Activated CD4-positive, CD25-positive, alpha-beta regulatory T cell treated with anti-CD3 and anti-CD28 coated beads, Interleukin-2, amount 50 U/mL, for 16 hours (primary cell): Measurements from ENCODE around the gene MEX3D.

ENCODE experiments used
- DNase-seq: peaks from one replicate; pipeline ENCODE4 v3.0.0-alpha.2; 2020; ENCODE audit warnings: low read depth, low spot score

The MEX3D gene

DNA sequence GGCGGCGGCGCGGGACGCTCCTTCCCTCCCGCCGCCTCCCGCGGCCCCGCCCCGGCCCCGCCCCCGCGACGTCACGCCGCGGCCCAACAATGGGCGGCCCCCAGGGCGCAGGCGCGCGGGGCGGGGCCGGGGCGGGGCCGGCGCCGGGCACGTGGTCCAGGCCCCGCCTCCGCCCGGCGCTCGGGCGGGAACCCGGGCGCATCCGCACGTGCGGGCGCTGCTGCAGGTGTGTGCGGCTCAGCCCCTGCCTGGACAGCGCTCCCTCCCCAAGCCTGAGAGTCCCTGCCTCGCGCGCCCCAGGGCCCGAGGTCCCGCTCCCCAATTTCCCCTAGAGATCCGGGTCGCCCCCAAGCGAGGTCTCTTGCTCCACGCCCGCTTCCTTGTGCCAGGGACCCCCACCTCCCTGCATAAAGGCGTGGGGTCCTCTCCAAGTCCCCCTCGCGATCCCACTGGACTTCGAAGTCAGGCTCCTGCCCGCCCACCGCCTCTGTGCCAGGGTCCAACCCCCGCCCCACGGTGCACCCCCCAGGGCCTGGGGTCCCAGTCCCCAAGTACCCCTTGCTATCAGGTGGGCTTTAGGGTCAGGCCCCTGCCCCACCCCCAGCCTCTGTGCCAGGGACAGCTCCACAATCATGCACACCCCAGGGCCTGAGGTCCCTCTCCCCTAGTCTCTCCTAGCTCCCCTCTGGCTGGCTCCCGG, at the start of gene MEX3D:
Gene MEX3D (minus strand): TSS at position 6 of the 700 bp plus-strand sequence. CDS start 267 bp downstream, outside the sequence.
- DNase-seq, result peak; percentile 69

- DNase-seq, result no peak
Measured at GRCh38 chr19:1616875-1617274, 48.8 kb upstream of the MEX3D start.

DNA sequence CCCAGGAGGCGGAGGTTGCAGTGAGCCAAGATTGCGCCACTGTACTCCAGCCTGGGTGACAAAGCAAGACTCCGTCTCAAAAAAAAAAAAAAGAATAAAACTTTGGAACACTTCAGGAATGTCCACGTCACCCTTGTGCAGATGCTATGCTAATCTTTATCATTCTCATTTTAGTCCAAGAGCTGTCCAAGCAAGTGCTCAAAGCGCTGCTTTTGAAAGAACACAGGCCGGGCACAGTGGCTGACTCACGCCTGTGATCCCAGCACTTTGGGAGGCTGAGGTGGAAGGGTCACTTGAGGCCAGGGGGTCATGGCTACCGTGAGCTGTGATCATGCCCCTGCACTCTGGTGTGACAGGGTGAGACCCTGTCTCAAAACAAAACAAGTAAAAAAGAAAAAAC, 48.3 kb upstream of the MEX3D start:
- DNase-seq, result no peak

GRCh38 chr19:1615156-1615765, 47.1 kb upstream of the MEX3D start:
- DNase-seq, result no peak

DNA sequence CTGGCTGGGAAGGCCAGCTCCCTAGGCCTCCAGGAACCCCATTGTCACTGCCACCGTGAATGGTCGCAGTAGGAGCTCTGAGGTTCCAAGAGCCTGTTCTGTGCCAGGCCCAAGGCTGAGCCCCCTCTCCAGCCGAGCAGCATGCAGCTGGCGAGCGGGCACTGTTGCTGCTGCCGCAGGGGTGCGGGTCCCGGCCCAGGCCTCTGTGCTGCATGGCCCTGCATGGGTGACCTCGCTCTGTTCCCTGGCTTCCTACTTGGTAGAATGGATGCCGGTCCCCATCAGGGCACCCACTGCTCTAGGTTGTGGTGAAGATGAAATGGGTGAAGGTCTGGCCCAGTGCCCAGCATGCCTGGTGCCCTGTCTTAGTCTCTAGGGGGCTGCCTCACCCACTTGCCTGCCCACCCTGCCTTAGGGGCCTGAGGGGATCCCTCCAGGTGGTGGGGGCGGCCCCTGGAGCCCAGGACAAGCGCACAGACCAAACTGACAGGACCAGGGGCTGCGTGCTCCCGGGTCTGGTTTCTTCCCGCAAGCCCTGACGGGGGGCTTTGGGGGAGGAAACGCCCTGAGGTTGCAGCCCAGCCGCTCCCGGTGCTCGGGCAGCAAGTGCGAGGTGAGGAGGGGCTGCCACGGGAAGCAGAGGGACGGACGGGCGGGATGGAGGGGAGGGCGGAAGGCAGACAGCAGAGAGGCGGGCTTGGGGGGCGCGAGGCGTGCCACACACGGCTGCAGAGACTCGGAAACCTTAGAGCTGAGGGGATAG, 45.9 kb upstream of the MEX3D start:
- DNase-seq, result no peak

- DNase-seq, result no peak
Measured at GRCh38 chr19:1613146-1613545, 45.0 kb upstream of the MEX3D start.

GRCh38 chr19:1612114-1613086, 44.3 kb upstream of the MEX3D start:
- no peak for DNase-seq

DNA sequence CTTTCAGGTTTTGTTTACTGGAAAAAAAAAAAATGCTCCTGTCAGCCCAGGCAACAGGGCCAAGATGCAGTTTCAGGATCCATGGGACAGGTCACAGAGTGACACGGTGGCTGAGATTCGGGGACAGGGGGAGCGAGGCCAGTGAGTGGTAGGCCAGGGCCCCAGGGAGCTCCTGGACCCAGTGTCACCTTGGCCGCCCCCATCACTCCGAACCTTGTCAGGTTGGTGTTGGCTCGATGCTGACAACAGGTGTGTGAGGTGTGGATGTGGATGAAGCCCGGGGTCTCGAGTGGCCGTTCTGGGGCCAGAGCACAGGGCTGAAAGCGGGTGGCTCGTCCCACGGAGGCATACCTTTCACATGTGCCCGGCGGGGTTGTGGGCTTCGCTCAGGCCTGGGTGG, 43.2 kb upstream of the MEX3D start:
- no peak for DNase-seq

DNA sequence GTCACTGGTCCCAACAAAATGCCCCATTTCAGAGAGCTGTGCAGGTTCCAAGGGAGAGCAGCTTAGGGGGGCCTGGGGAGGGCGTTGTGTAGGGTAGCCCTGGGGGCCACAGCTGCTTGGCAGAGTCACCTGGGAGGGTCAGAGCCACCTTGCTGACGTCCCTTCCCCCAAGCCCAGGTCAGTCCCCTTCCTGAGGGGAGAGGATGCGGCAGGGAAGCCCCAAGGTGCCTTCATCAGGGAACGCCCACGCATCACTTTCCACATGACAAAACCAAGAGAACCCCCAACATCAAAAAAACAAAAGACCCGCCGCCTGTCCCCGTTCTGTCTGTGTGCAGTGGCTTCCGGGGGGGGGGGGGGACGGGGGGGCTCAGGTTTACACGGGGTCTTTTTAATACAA, 42.5 kb upstream of the MEX3D start:
- no peak for DNase-seq

GRCh38 chr19:1609680-1610474, 41.8 kb upstream of the MEX3D start:
- no peak for DNase-seq

- no peak for DNase-seq
Measured at GRCh38 chr19:1609103-1609396, 40.9 kb upstream of the MEX3D start.

GRCh38 chr19:1608359-1609102, 40.4 kb upstream of the MEX3D start:
- DNase-seq, result no peak

DNA sequence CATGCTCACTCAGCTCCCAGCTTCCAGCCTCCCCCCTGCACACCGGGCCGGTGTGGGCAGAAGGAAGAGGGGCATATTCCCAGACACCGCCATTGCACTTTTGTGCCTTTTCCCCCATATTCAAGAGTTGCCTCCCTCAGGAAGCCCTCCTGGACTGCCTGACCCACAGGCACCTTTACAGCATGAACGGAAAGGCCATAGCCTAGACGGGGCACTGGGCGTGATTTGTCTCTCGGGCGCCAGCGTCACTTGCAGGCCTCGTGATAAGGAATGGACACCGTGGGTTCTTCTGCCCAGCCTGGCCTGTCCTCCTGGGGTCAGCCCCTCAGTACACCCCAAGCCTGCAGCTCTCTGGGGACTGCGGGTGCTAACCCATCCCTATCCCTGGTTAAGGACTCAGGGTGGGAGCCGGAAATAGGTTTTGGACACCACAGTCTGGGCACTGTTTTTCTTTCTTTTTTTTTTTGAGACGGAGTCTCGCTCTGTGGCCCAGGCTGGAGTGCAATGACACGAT, 38.1 kb upstream of the MEX3D start:
- no peak for DNase-seq

- peak; percentile 83 for DNase-seq
Measured at GRCh38 chr19:1605236-1606137, 37.4 kb upstream of the MEX3D start, which contains the start of gene UQCR11. Gene UQCR11 (minus strand): TSS chr19:1605462. CDS start chr19:1605409, 53 bp downstream.

DNA sequence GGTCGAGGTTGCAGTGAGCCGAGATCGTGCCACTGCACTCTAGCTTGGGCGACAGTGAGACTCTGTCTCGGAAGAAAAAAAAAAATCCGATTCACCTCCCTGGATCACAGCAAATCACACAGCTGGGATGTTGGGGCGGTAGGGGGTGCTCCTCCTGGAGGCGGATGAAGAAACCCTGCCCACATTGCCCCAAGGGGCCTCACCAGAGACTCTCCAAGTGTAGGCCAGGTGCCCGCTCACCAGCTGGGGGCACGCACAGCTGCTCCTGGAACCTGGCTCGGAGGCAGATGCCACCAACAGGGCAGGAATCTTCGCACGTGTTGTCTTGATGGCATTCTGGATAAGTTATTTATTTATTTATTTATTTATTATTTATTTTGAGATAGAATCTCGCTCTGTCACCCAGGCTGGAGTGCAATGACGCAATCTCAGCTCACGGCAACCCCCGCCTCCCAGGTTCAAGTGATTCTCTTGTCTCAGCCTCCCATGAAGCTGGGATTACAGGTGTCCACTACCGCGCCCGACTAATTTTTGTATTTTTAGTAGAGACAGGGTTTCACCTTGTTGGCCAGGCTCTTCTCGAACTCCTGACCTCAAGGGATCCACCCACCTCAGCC, 34.1 kb upstream of the MEX3D start:
- DNase-seq, result no peak

DNA sequence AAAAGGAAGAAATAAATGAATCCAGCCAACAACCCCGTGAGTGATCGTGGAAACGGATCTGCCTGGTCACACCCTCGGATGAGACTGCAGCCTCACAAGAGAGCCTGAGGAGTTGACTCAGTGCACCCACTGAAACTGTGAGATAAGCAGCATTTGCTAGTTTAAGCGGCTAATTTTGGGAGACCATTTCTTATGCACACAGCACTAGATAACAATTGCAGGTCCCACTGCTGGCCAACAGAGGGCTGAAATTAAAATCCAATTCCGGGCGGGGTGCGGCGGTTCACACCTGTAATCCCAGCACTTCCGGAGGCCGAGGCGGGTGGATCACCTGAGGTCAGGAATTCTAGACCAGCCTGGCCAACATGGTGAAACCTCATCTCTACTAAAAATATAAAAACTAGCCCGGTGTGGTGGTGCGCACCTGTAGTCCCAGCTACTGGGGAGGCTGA, 33.5 kb upstream of the MEX3D start:
- DNase-seq, result no peak

- DNase-seq, result no peak
Measured at GRCh38 chr19:1599460-1599846, 31.3 kb upstream of the MEX3D start.

DNA sequence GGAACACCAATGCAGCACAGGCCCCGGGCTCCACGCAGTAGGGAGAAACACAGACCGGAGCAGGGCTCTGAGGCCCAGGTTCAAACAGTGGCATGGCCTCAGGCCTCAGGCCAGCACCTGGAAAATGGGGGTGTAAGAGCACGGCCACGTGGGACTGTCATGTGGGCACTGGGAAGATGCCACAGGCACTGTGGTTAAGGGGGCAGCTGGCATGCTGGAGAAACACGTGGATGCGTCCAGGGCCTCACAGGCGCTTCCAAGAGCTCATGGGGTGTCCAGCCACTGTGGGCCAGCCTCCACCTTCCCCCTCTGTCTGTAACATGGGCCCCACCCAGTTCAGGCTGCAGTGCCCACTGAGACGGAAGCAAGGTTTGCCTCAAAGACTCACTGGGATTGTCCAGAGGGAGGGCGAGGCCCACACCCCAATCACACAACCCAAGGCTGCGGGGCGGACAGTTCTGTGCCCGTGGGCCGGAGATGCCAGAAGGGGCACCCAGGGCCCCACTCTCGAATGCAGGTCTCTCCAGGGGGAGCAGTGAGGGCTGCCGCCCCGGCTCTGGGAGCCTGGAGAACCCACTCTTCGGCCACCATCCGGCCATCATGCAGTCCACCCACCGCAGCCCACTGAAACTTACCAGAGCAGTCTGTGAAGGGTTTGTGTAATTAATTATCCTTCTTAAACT, 30.8 kb upstream of the MEX3D start:
- no peak for DNase-seq
